ENCODE results near the gene IZUMO1R.

GRCh38 chr11:94276943-94277342 lies 27.4 kb upstream of the IZUMO1R start:
- no peak for TF ChIP-seq POLR2A (IDR thresholded peaks at IDR 0.05)
- no peak for TF ChIP-seq CTCF (IDR thresholded peaks at IDR 0.05)
